Astrocyte (in vitro differentiated cells and primary cell): ENCODE data around the gene ARFRP1. TPM values are rescaled to one million over a fixed set of nuclear protein-coding genes. Genes with fewer than 3 reads are reported as not detected.

Source experiments
- DNase-seq: peaks from one replicate; pipeline ENCODE4 v3.0.0-alpha.2; 2010; ENCODE audit warnings: low read depth
- FAIRE-seq: peaks from 2 replicates; lab custom pipeline; 2011; peaks lifted over from hg19 to GRCh38; lab: Jason Lieb, UNC
- H2AFZ ChIP-seq: 2 replicates; pipeline ENCODE4 v1.6.0; 2012; ENCODE audit warnings: low read depth, low read length, inconsistent platforms
- H3K27ac ChIP-seq: 2 replicates; pipeline ENCODE4 v1.5.1; 2011; ENCODE audit warnings: low read depth, low read length, inconsistent platforms
- H3K27me3 ChIP-seq: 2 replicates; pipeline ENCODE4 v1.6.0; 2011; ENCODE audit warnings: low read length, inconsistent platforms; ENCODE audit not compliant: insufficient read depth
- H3K36me3 ChIP-seq: 2 replicates; pipeline ENCODE4 v1.5.1; 2011; ENCODE audit warnings: low read length, inconsistent platforms; ENCODE audit not compliant: insufficient read depth
- H3K4me1 ChIP-seq: 2 replicates; pipeline ENCODE4 v1.5.1; 2011; ENCODE audit warnings: low read length, inconsistent platforms; ENCODE audit not compliant: insufficient read depth
- H3K4me2 ChIP-seq: 2 replicates; pipeline ENCODE4 v1.6.0; 2012; ENCODE audit warnings: low read length, inconsistent platforms
- H3K4me3 ChIP-seq: 2 replicates; pipeline ENCODE4 v1.5.1; 2011; ENCODE audit warnings: low read depth, mild to moderate bottlenecking, low read length, inconsistent platforms; ENCODE audit not compliant: insufficient read depth
- H3K79me2 ChIP-seq: 2 replicates; pipeline ENCODE4 v1.6.0; 2012; ENCODE audit warnings: mild to moderate bottlenecking, low read length, inconsistent platforms; ENCODE audit not compliant: insufficient read depth
- H3K9ac ChIP-seq: 2 replicates; pipeline ENCODE4 v1.6.0; 2012; ENCODE audit warnings: mild to moderate bottlenecking, low read length, inconsistent platforms
- H3K9me3 ChIP-seq: 2 replicates; pipeline ENCODE4 v1.5.1; 2012; ENCODE audit warnings: low read depth, mild to moderate bottlenecking, low read length, inconsistent platforms; ENCODE audit not compliant: insufficient read depth
- H4K20me1 ChIP-seq: 2 replicates; pipeline ENCODE4 v1.6.0; 2012; ENCODE audit warnings: low read length, inconsistent platforms; ENCODE audit not compliant: insufficient read depth
- H3K27ac Mint-ChIP-seq: one replicate; pipeline ENCODE4 v1.8.0; 2021; ENCODE audit warnings: mild to moderate bottlenecking, mixed read lengths; ENCODE audit not compliant: unreplicated experiment
- H3K27me3 Mint-ChIP-seq: one replicate; pipeline ENCODE4 v1.8.0; 2021; ENCODE audit warnings: low read depth, mixed read lengths; ENCODE audit not compliant: unreplicated experiment
- H3K36me3 Mint-ChIP-seq: one replicate; pipeline ENCODE4 v1.8.0; 2021; ENCODE audit warnings: low read depth, mixed read lengths; ENCODE audit not compliant: unreplicated experiment
- H3K4me1 Mint-ChIP-seq: one replicate; pipeline ENCODE4 v1.8.0; 2021; ENCODE audit warnings: low read depth, mixed read lengths; ENCODE audit not compliant: unreplicated experiment
- H3K4me3 Mint-ChIP-seq: one replicate; pipeline ENCODE4 v1.8.0; 2021; ENCODE audit warnings: mild to moderate bottlenecking, moderate library complexity, mixed read lengths; ENCODE audit not compliant: unreplicated experiment
- H3K9me3 Mint-ChIP-seq: one replicate; pipeline ENCODE4 v1.8.0; 2021; ENCODE audit warnings: mild to moderate bottlenecking, mixed read lengths; ENCODE audit not compliant: unreplicated experiment
- EZH2 ChIP-seq: IDR thresholded peaks from 2 replicates; pipeline ENCODE4 v1.6.1; 2012; ENCODE audit warnings: mild to moderate bottlenecking, low read length, inconsistent platforms; ENCODE audit not compliant: insufficient read depth
- total RNA-seq: library from RNA; stranded (reverse); gene quantifications from 2 replicates; pipeline ENCODE4 v1.2.1, GENCODE V29; 2021
- TF ChIP-seq, protein P1 (sequence below): IDR thresholded peaks from 2 replicates; pipeline ENCODE4 v1.5.1; 2011; ENCODE audit warnings: low read depth, mild to moderate bottlenecking, inconsistent platforms, low read length, moderate library complexity; ENCODE audit not compliant: insufficient read depth

The ARFRP1 gene
- total RNA-seq, 1 donor from 2014 or later, result 32.5 TPM

DNA sequence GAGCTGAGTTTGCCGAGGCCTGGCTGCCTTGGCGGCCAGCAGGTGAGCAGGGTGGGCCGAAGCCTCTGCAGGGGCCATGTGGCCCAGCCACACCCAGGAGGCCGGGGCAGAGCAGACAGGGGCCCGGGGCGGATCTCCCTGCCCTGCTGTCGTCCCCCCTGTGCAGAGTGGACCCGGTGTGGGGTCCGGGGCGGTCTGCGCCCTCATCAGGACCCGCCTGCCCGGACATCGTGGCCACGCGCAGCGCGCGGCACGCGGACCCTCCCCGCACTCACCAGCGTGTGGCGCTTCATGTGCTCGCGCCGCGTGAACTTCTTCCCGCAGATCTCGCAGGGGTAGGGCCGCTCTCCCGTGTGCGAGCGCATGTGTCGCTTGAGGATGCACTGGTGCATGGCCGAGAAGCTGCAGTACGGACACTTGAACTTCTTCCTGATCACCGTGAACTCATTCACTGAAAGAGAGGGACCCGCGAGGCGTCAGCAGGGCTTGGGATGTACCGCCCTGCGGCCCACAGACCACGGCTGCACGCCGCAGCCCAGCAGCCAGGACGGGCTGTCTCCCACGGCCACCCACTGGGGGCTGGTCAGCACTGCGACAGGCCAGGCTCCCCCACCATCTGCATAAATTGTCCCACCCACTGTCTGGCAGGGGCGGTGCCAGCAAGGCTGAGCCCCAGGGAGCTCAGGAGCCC, 44.8 kb upstream of the ARFRP1 start:
- Histone ChIP-seq H4K20me1 (peaks cover 3% of the 10 kb centered on the region), H3K4me3 (no peak overlapping the region), H3K27me3 (no peaks in the 10 kb centered on the region), H3K9me3 (no peaks in the 10 kb centered on the region), H3K4me1 (no peaks in the 10 kb centered on the region), H3K36me3 (no peaks in the 10 kb centered on the region), H3K4me2 (no peak overlapping the region), H3K27ac (no peak overlapping the region), H3K79me2 (no peaks in the 10 kb centered on the region), H2AFZ (no peak overlapping the region), H3K9ac (no peak overlapping the region)
- Mint-ChIP-seq H3K27ac (no peak overlapping the region), H3K9me3 (no peaks in the 10 kb centered on the region), H3K4me1 (peaks cover 4% of the 10 kb centered on the region), H3K27me3 (no peaks in the 10 kb centered on the region), H3K4me3 (no peak overlapping the region), H3K36me3 (peaks cover 4% of the 10 kb centered on the region)
- no peak for TF ChIP-seq EZH2
- TF ChIP-seq, protein P1, sequence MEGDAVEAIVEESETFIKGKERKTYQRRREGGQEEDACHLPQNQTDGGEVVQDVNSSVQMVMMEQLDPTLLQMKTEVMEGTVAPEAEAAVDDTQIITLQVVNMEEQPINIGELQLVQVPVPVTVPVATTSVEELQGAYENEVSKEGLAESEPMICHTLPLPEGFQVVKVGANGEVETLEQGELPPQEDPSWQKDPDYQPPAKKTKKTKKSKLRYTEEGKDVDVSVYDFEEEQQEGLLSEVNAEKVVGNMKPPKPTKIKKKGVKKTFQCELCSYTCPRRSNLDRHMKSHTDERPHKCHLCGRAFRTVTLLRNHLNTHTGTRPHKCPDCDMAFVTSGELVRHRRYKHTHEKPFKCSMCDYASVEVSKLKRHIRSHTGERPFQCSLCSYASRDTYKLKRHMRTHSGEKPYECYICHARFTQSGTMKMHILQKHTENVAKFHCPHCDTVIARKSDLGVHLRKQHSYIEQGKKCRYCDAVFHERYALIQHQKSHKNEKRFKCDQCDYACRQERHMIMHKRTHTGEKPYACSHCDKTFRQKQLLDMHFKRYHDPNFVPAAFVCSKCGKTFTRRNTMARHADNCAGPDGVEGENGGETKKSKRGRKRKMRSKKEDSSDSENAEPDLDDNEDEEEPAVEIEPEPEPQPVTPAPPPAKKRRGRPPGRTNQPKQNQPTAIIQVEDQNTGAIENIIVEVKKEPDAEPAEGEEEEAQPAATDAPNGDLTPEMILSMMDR, result no peak
- no peak for DNase-seq
- FAIRE-seq, result no peak

GRCh38 chr20:63751471-63752271, 43.9 kb upstream of the ARFRP1 start:
- Histone ChIP-seq H2AFZ (no peak overlapping the region), H3K36me3 (no peaks in the 10 kb centered on the region), H3K27me3 (no peaks in the 10 kb centered on the region), H3K79me2 (no peaks in the 10 kb centered on the region), H3K27ac (no peak overlapping the region), H3K9ac (no peak overlapping the region), H4K20me1 (peaks cover 3% of the 10 kb centered on the region), H3K4me3 (no peak overlapping the region), H3K9me3 (no peaks in the 10 kb centered on the region), H3K4me1 (no peaks in the 10 kb centered on the region), H3K4me2 (no peak overlapping the region)
- DNase-seq, result no peak
- Mint-ChIP-seq H3K4me1 (peaks cover 4% of the 10 kb centered on the region), H3K27me3 (no peaks in the 10 kb centered on the region), H3K4me3 (no peak overlapping the region), H3K9me3 (no peaks in the 10 kb centered on the region), H3K36me3 (peaks cover 4% of the 10 kb centered on the region), H3K27ac (no peak overlapping the region)
- TF ChIP-seq EZH2, result no peak
- TF ChIP-seq, protein P1, result no peak
- no peak for FAIRE-seq
